GM19455 (cell line): Measurements from ENCODE around the gene FBLN5.
"Not testable (repeated sequence)": the region's sequence is repeated elsewhere in the genome, so short reads cannot be mapped to it uniquely, and the experiment has no call there.

Experiments
- ATAC-seq: cut with Tn5 transposase; IDR thresholded peaks from one replicate; pipeline ENCODE4 v1.9.1; 2021; ENCODE audit not compliant: unreplicated experiment

Gene FBLN5

GRCh38 chr14:91866511-91867295, 80.8 kb downstream of the FBLN5 start:
- ATAC-seq = no peak

- ATAC-seq = no peak
These were observed 81.4 kb downstream of the FBLN5 start for GRCh38 chr14:91866061-91866460.

GRCh38 chr14:91862417-91862816, 85.1 kb downstream of the FBLN5 start:
- no peak for ATAC-seq

GRCh38 chr14:91861091-91861490, 86.4 kb downstream of the FBLN5 start:
- ATAC-seq = no peak

- no peak for ATAC-seq
These were observed 87.3 kb downstream of the FBLN5 start for GRCh38 chr14:91860238-91860637.

- ATAC-seq = no peak
These were observed 88.8 kb downstream of the FBLN5 start for GRCh38 chr14:91858536-91859275.

GRCh38 chr14:91857614-91858013, 89.9 kb downstream of the FBLN5 start:
- ATAC-seq = no peak

GRCh38 chr14:91854327-91854934, 93.1 kb downstream of the FBLN5 start:
- ATAC-seq = no peak

- no peak for ATAC-seq
These were observed 95.9 kb downstream of the FBLN5 start for GRCh38 chr14:91851563-91851962.

GRCh38 chr14:91848504-91849001, 98.9 kb downstream of the FBLN5 start:
- no peak for ATAC-seq

- ATAC-seq = no peak
These were observed 99.8 kb downstream of the FBLN5 start for GRCh38 chr14:91847693-91848092.

- no peak for ATAC-seq
These were observed 101.8 kb downstream of the FBLN5 start for GRCh38 chr14:91845652-91846051.

- ATAC-seq = not testable (repeated sequence)
These were observed 102.4 kb downstream of the FBLN5 start for GRCh38 chr14:91845056-91845455.

GRCh38 chr14:91844029-91844428, 103.5 kb downstream of the FBLN5 start:
- no peak for ATAC-seq

- ATAC-seq = no peak
These were observed 104.1 kb downstream of the FBLN5 start for GRCh38 chr14:91843437-91843836.

- no peak for ATAC-seq
These were observed 106.4 kb downstream of the FBLN5 start for GRCh38 chr14:91841065-91841464.

- ATAC-seq = no peak
These were observed 107.7 kb downstream of the FBLN5 start for GRCh38 chr14:91839749-91840148.

GRCh38 chr14:91837076-91837475, 110.4 kb downstream of the FBLN5 start:
- no peak for ATAC-seq

GRCh38 chr14:91835920-91836843, 111.3 kb downstream of the FBLN5 start:
- peak; percentile 72 for ATAC-seq

GRCh38 chr14:91835197-91835919, 112.1 kb downstream of the FBLN5 start:
- peak; percentile 18 for ATAC-seq
